ENCODE results near the gene SERHL2. TPM values are rescaled to one million over a fixed set of nuclear protein-coding genes. Genes with fewer than 3 reads are reported as not detected.
"Not testable (repeated sequence)": the region's sequence is repeated elsewhere in the genome, so short reads cannot be mapped to it uniquely, and the experiment has no call there.

Gene SERHL2
- total RNA-seq, 5 donors from 2014 or later (not counting 1 experiment from before 2014, with no cell fraction given) = 0.70 to 1.6 (median 1.0) TPM

- peak overlapping the region; percentile 90 for H3K27ac ChIP-seq (ENCODE audit: low read length)
- peak overlapping the region; percentile 78 to 92 (median 82) for H3K4me3 Mint-ChIP-seq
- no peaks in the 10 kb centered on the region for H3K9me3 ChIP-seq
- WGBS (ENCODE audit: insufficient coverage) = 85% methylated on average over 8 of the region's 8 CpGs
- peaks cover 10 to 33% (median 15%) of the 10 kb centered on the region in 3 donors for H3K4me1 Mint-ChIP-seq
- H3K27me3 Mint-ChIP-seq = no peaks in the 10 kb centered on the region
- ATAC-seq (replicated peaks in 1 of 4) (peak in 3 of 4 experiments; percentile 7 to 26 (median 19)), DNase-seq (no peak)
- POLR2A ChIA-PET = no interaction called here
- H3K27me3 ChIP-seq (replicated peaks in 1 of 2; ENCODE audit: control insufficient read depth in 2 of 2, extremely low read depth in 1 of 2, insufficient read depth in 2 of 2, low read length in 1 of 2) = peaks cover 0 to 2% of the 10 kb centered on the region in 2 experiments
- H3K9me3 Mint-ChIP-seq = no peaks in the 10 kb centered on the region
- no peaks in the 10 kb centered on the region for H3K36me3 Mint-ChIP-seq
- H3K36me3 ChIP-seq (ENCODE audit: control insufficient read depth in 2 of 2, extremely low read depth in 1 of 2, insufficient read depth in 1 of 2, low read length in 1 of 2) = no peaks in the 10 kb centered on the region
- H3K27ac Mint-ChIP-seq = peak overlapping the region; percentile 94
- H3K4me1 ChIP-seq (ENCODE audit: control insufficient read depth in 1 of 2, extremely low read depth in 1 of 2, insufficient read depth in 2 of 2, low read length in 2 of 2) = peaks cover 0 to 13% of the 10 kb centered on the region in 2 experiments
- CTCF ChIA-PET = interaction anchor here in 1 of 2 donors (0.6 kb wide), 2 partner anchors 12 to 413 kb away, joined by 3 to 5 read pairs; no protein-coding TSS in a partner anchor
- peak overlapping the region in 1 of 2 donors; percentile 47 for H3K4me3 ChIP-seq (ENCODE audit: control insufficient read depth in 1 of 2, extremely low read depth in 1 of 2, low read length in 1 of 2)
Measured at GRCh38 chr22:42533638-42533977, 20.1 kb upstream of the SERHL2 start.

- H3K27me3 Mint-ChIP-seq; DNase-seq; H3K36me3 ChIP-seq (ENCODE audit: control insufficient read depth in 2 of 2, extremely low read depth in 1 of 2, insufficient read depth in 1 of 2, low read length in 1 of 2); CTCF ChIA-PET; H3K4me3 Mint-ChIP-seq; H3K27me3 ChIP-seq (replicated peaks in 1 of 2; ENCODE audit: control insufficient read depth in 2 of 2, extremely low read depth in 1 of 2, insufficient read depth in 2 of 2, low read length in 1 of 2); H3K27ac ChIP-seq (ENCODE audit: low read length); H3K36me3 Mint-ChIP-seq; POLR2A ChIA-PET; H3K9me3 ChIP-seq; H3K9me3 Mint-ChIP-seq; ATAC-seq (replicated peaks in 1 of 4); H3K4me3 ChIP-seq (ENCODE audit: control insufficient read depth in 1 of 2, extremely low read depth in 1 of 2, low read length in 1 of 2); H3K27ac Mint-ChIP-seq: not testable (repeated sequence)
- H3K4me1 Mint-ChIP-seq = peaks cover 10 to 34% (median 15%) of the 10 kb centered on the region in 3 donors
- WGBS (ENCODE audit: insufficient coverage) = 80% methylated on average over 1 of the region's 14 CpGs
- H3K4me1 ChIP-seq (ENCODE audit: control insufficient read depth in 1 of 2, extremely low read depth in 1 of 2, insufficient read depth in 2 of 2, low read length in 2 of 2) = peaks cover 0 to 13% of the 10 kb centered on the region in 2 experiments
Measured at GRCh38 chr22:42535082-42535731, 18.5 kb upstream of the SERHL2 start.

GRCh38 chr22:42536166-42536565 lies 17.6 kb upstream of the SERHL2 start:
- no peak for ATAC-seq (replicated peaks in 1 of 4)
- peaks cover 0 to 13% of the 10 kb centered on the region in 2 experiments for H3K4me1 ChIP-seq (ENCODE audit: control insufficient read depth in 1 of 2, extremely low read depth in 1 of 2, insufficient read depth in 2 of 2, low read length in 2 of 2)
- peaks cover 10 to 34% (median 15%) of the 10 kb centered on the region in 3 donors for H3K4me1 Mint-ChIP-seq
- DNase-seq = no peak
- H3K9me3 Mint-ChIP-seq = no peaks in the 10 kb centered on the region
- no peak overlapping the region for H3K27ac ChIP-seq (ENCODE audit: low read length)
- no peak overlapping the region for H3K27ac Mint-ChIP-seq
- H3K4me3 ChIP-seq (ENCODE audit: control insufficient read depth in 1 of 2, extremely low read depth in 1 of 2, low read length in 1 of 2) = no peak overlapping the region
- H3K9me3 ChIP-seq = no peaks in the 10 kb centered on the region
- H3K4me3 Mint-ChIP-seq = no peak overlapping the region
- CTCF ChIA-PET = no interaction called here
- H3K27me3 Mint-ChIP-seq = no peaks in the 10 kb centered on the region
- H3K36me3 ChIP-seq (ENCODE audit: control insufficient read depth in 2 of 2, extremely low read depth in 1 of 2, insufficient read depth in 1 of 2, low read length in 1 of 2) = no peaks in the 10 kb centered on the region
- H3K36me3 Mint-ChIP-seq = no peaks in the 10 kb centered on the region
- WGBS (ENCODE audit: insufficient coverage) = 87% methylated on average over 5 of the region's 7 CpGs
- H3K27me3 ChIP-seq (replicated peaks in 1 of 2; ENCODE audit: control insufficient read depth in 2 of 2, extremely low read depth in 1 of 2, insufficient read depth in 2 of 2, low read length in 1 of 2) = peaks cover 0 to 2% of the 10 kb centered on the region in 2 experiments
- POLR2A ChIA-PET = no interaction called here

DNA sequence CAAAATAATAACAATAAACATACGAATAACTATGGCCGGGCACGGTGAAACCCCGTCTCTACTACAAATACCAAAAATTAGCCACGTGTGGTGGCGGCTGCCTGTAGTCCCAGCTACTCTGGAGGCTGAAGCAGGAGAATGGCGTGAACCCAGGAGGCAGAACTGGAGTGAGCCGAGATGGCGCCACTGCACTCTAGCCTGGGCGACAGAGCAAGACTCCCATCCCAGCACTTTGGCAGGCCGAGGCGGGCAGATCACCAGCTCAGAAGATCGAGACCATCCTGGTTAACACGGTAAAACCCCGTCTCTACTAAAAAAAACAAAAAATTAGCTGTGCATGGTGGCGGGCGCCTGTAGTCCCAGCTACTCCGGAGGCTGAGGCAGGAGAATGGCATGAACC lies 17.1 kb upstream of the SERHL2 start:
- H3K27me3 Mint-ChIP-seq; H3K9me3 Mint-ChIP-seq; H3K27ac Mint-ChIP-seq; POLR2A ChIA-PET; H3K36me3 Mint-ChIP-seq; H3K27me3 ChIP-seq (replicated peaks in 1 of 2; ENCODE audit: control insufficient read depth in 2 of 2, extremely low read depth in 1 of 2, insufficient read depth in 2 of 2, low read length in 1 of 2); H3K4me3 Mint-ChIP-seq; ATAC-seq (replicated peaks in 1 of 4); H3K36me3 ChIP-seq (ENCODE audit: control insufficient read depth in 2 of 2, extremely low read depth in 1 of 2, insufficient read depth in 1 of 2, low read length in 1 of 2); H3K9me3 ChIP-seq; DNase-seq; H3K27ac ChIP-seq (ENCODE audit: low read length); H3K4me3 ChIP-seq (ENCODE audit: control insufficient read depth in 1 of 2, extremely low read depth in 1 of 2, low read length in 1 of 2): not testable (repeated sequence)
- peaks cover 0 to 13% of the 10 kb centered on the region in 2 experiments for H3K4me1 ChIP-seq (ENCODE audit: control insufficient read depth in 1 of 2, extremely low read depth in 1 of 2, insufficient read depth in 2 of 2, low read length in 2 of 2)
- CTCF ChIA-PET = interaction anchor here (0.6 kb wide), 2 partner anchors 10 to 51 kb away, joined by 3 read pairs; no protein-coding TSS in a partner anchor
- peaks cover 10 to 34% (median 15%) of the 10 kb centered on the region in 3 donors for H3K4me1 Mint-ChIP-seq
- WGBS (ENCODE audit: insufficient coverage) = 94% methylated on average over 18 of the region's 18 CpGs

GRCh38 chr22:42537199-42537831 lies 16.4 kb upstream of the SERHL2 start:
- H3K27ac ChIP-seq (ENCODE audit: low read length); DNase-seq; H3K27ac Mint-ChIP-seq; POLR2A ChIA-PET; H3K4me3 Mint-ChIP-seq; H3K9me3 ChIP-seq; H3K36me3 ChIP-seq (ENCODE audit: control insufficient read depth in 2 of 2, extremely low read depth in 1 of 2, insufficient read depth in 1 of 2, low read length in 1 of 2); H3K27me3 Mint-ChIP-seq; H3K27me3 ChIP-seq (replicated peaks in 1 of 2; ENCODE audit: control insufficient read depth in 2 of 2, extremely low read depth in 1 of 2, insufficient read depth in 2 of 2, low read length in 1 of 2); H3K4me3 ChIP-seq (ENCODE audit: control insufficient read depth in 1 of 2, extremely low read depth in 1 of 2, low read length in 1 of 2); H3K9me3 Mint-ChIP-seq; H3K36me3 Mint-ChIP-seq: not testable (repeated sequence)
- peaks cover 10 to 34% (median 15%) of the 10 kb centered on the region in 3 donors for H3K4me1 Mint-ChIP-seq
- CTCF ChIA-PET = interaction anchor here (0.6 kb wide), 2 partner anchors 10 to 51 kb away, joined by 3 read pairs; no protein-coding TSS in a partner anchor
- H3K4me1 ChIP-seq (ENCODE audit: control insufficient read depth in 1 of 2, extremely low read depth in 1 of 2, insufficient read depth in 2 of 2, low read length in 2 of 2) = peaks cover 0 to 13% of the 10 kb centered on the region in 2 experiments
- 80% methylated on average over 5 of the region's 14 CpGs for WGBS (ENCODE audit: insufficient coverage)
- peak in 3 of 4 experiments; percentile 18 to 56 (median 29) for ATAC-seq (replicated peaks in 1 of 4)

GRCh38 chr22:42539236-42539771 lies 14.5 kb upstream of the SERHL2 start:
- POLR2A ChIA-PET = interaction anchor here in 1 of 2 donors (0.7 kb wide), 1 partner anchor 1640 kb away, joined by 21 read pairs; no protein-coding TSS in a partner anchor
- H3K4me3 Mint-ChIP-seq; DNase-seq; H3K27ac Mint-ChIP-seq; H3K27me3 Mint-ChIP-seq; H3K9me3 Mint-ChIP-seq; CTCF ChIA-PET; H3K27ac ChIP-seq (ENCODE audit: low read length); H3K36me3 Mint-ChIP-seq; H3K4me3 ChIP-seq (ENCODE audit: control insufficient read depth in 1 of 2, extremely low read depth in 1 of 2, low read length in 1 of 2); H3K9me3 ChIP-seq; H3K36me3 ChIP-seq (ENCODE audit: control insufficient read depth in 2 of 2, extremely low read depth in 1 of 2, insufficient read depth in 1 of 2, low read length in 1 of 2); H3K4me1 ChIP-seq (ENCODE audit: control insufficient read depth in 1 of 2, extremely low read depth in 1 of 2, insufficient read depth in 2 of 2, low read length in 2 of 2); H3K27me3 ChIP-seq (replicated peaks in 1 of 2; ENCODE audit: control insufficient read depth in 2 of 2, extremely low read depth in 1 of 2, insufficient read depth in 2 of 2, low read length in 1 of 2): not testable (repeated sequence)
- peak; percentile 40 to 68 (median 55) for ATAC-seq (replicated peaks in 1 of 4)
- WGBS (ENCODE audit: insufficient coverage) = no CpG with 5 or more reads among the region's 11 CpGs
- peaks cover 0 to 19% (median 6%) of the 10 kb centered on the region in 3 donors for H3K4me1 Mint-ChIP-seq
